Fibroblast of lung (primary cell): Measurements from ENCODE around the gene SSR2.

ENCODE experiments used
- CTCF ChIP-seq, 2 donors: IDR thresholded peaks in 1 of 2; conservative IDR thresholded peaks in 1 of 2; 1 replicate in 1 of 2; 2 replicates in 1 of 2; pipeline ENCODE4 v1.5.1; 2011 to 2012; ENCODE audit warnings: low read length in 2 of 2, control low read depth in 1 of 2, inconsistent platforms in 1 of 2, low read depth in 1 of 2, mild to moderate bottlenecking in 1 of 2
- EZH2 ChIP-seq: IDR thresholded peaks from 2 replicates; pipeline ENCODE4 v1.5.1; 2012; ENCODE audit warnings: low read length, control low read depth, mild to moderate bottlenecking; ENCODE audit errors: missing control alignments

GRCh38 chr1:155979597-155980343 lies 41.0 kb downstream of the SSR2 start:
- TF ChIP-seq CTCF (conservative IDR thresholded peaks at IDR 0.05 in 1 of 2, IDR thresholded peaks at IDR 0.05 in 1 of 2; ENCODE audit: low read depth in 1 of 2, low read length in 2 of 2) (no peak), EZH2 (no peak)
